Activated CD4-positive, alpha-beta T cell treated with anti-CD3 and anti-CD28 coated beads, Interleukin-2, amount 10 ng/mL, durations not matched to agents 7 days and 5 days (primary cell): ENCODE measurements around the gene B3GALT6. TPM values are rescaled to one million over a fixed set of nuclear protein-coding genes. Genes with fewer than 3 reads are reported as not detected.
"Not testable (repeated sequence)": the region's sequence is repeated elsewhere in the genome, so short reads cannot be mapped to it uniquely, and the experiment has no call there.

Experiments
- CTCF ChIA-PET: fragments of 350-600 bp; sonication (Branson Sonifier 250); formaldehyde crosslinking; loops from one replicate; lab custom pipeline; 2021; ENCODE audit warnings: antibody characterized with exemption; lab: Charles Lee
- POLR2A ChIA-PET: fragments of 350-600 bp; sonication (Branson Sonifier 250); formaldehyde crosslinking; loops from one replicate; lab custom pipeline; 2021; ENCODE audit warnings: antibody characterized with exemption; lab: Charles Lee
- DNase-seq: peaks from one replicate; pipeline ENCODE4 v3.0.0-alpha.2; 2020
- H3K27ac Mint-ChIP-seq: one replicate; pipeline ENCODE4 v1.8.0; 2021; ENCODE audit warnings: mild to moderate bottlenecking, moderate library complexity, mixed read lengths
- H3K27me3 Mint-ChIP-seq: one replicate; pipeline ENCODE4 v1.8.0; 2021; ENCODE audit warnings: mixed read lengths
- H3K36me3 Mint-ChIP-seq: one replicate; pipeline ENCODE4 v1.8.0; 2021; ENCODE audit warnings: low read depth, mixed read lengths
- H3K4me1 Mint-ChIP-seq: one replicate; pipeline ENCODE4 v1.8.0; 2021; ENCODE audit warnings: mixed read lengths
- H3K4me3 Mint-ChIP-seq: one replicate; pipeline ENCODE4 v1.8.0; 2021; ENCODE audit warnings: mild to moderate bottlenecking, moderate library complexity, mixed read lengths
- H3K9me3 Mint-ChIP-seq: one replicate; pipeline ENCODE4 v1.8.0; 2021; ENCODE audit warnings: mixed read lengths
- total RNA-seq, 2 experiments: library from RNA; stranded (reverse); gene quantifications; one replicate each; pipeline ENCODE4 v1.2.3, GENCODE V29; 2021

Gene B3GALT6
- 10 to 100 TPM; 15.8 to 19.2 TPM for total RNA-seq

- no peaks in the 10 kb centered on the region for H3K27me3 Mint-ChIP-seq
- peak within 1 kb of the TSS; percentile 92 for H3K27ac Mint-ChIP-seq
- H3K36me3 Mint-ChIP-seq: peaks cover 19% of the 10 kb centered on the region
- peaks cover 31% of the 10 kb centered on the region for H3K4me1 Mint-ChIP-seq
- ChIA-PET POLR2A (no interaction called here), CTCF (interaction anchor here (0.6 to 1.7 kb wide), 2 partner anchors 110 to 114 kb away, joined by 3 to 8 read pairs; no protein-coding TSS in a partner anchor)
- no peak for DNase-seq
- peak within 1 kb of the TSS; percentile 95 for H3K4me3 Mint-ChIP-seq
- no peaks in the 10 kb centered on the region for H3K9me3 Mint-ChIP-seq
Observed at GRCh38 chr1:1232208-1232795, at the start of gene B3GALT6. B3GALT6 (plus strand) TSS chr1:1232237; CDS start chr1:1232279, 42 bp downstream.

DNA sequence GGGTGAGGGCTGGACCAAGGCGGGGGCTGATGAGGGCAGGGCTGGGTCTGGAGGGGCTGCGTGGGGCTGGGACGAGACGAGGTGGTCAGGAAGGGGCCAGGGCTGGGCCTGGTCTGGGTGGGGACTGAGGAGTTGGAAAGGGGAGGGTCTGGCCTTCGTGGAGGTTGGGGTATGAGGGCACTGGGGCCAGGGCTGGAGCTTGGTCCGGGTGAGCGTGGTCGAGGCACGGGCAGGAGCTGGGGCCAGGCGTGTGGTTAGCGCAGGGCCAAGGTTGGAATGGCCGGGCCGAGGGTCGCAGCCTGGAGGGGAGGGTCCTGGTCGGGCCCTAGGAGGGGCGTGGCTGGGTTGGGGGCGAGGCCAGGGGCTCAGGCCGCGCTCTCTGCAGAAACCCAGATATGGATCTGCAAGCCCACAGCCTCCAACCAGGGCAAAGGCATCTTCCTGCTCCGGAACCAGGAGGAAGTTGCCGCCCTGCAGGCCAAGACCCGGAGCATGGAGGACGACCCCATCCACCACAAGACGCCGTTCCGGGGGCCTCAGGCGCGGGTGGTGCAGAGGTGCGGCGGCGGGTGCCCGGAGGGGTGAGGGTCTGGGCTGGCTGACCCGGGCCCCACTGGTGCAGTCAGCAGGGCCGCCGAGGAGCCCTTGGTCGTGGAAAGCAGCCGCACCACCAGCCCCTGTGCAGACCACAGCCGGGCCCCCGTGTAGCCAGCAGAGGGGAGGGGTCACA lies 49.4 kb upstream of the B3GALT6 start:
- DNase-seq: no peak
- H3K9me3 Mint-ChIP-seq: no peaks in the 10 kb centered on the region
- H3K4me3 Mint-ChIP-seq: no peak overlapping the region
- peaks cover 5% of the 10 kb centered on the region for H3K4me1 Mint-ChIP-seq
- H3K27me3 Mint-ChIP-seq: peaks cover 5% of the 10 kb centered on the region
- POLR2A ChIA-PET: no interaction called here
- CTCF ChIA-PET: interaction anchor here (1.1 kb wide), 1 partner anchor 28 kb away, joined by 3 read pairs; no protein-coding TSS in a partner anchor
- H3K36me3 Mint-ChIP-seq: no peaks in the 10 kb centered on the region
- H3K27ac Mint-ChIP-seq: no peak overlapping the region

- H3K27ac Mint-ChIP-seq: no peak overlapping the region
- CTCF ChIA-PET: interaction anchor here (1.1 kb wide), 1 partner anchor 29 kb away, joined by 3 read pairs; no protein-coding TSS in a partner anchor
Observed at GRCh38 chr1:1183221-1183747, 48.8 kb upstream of the B3GALT6 start.

DNA sequence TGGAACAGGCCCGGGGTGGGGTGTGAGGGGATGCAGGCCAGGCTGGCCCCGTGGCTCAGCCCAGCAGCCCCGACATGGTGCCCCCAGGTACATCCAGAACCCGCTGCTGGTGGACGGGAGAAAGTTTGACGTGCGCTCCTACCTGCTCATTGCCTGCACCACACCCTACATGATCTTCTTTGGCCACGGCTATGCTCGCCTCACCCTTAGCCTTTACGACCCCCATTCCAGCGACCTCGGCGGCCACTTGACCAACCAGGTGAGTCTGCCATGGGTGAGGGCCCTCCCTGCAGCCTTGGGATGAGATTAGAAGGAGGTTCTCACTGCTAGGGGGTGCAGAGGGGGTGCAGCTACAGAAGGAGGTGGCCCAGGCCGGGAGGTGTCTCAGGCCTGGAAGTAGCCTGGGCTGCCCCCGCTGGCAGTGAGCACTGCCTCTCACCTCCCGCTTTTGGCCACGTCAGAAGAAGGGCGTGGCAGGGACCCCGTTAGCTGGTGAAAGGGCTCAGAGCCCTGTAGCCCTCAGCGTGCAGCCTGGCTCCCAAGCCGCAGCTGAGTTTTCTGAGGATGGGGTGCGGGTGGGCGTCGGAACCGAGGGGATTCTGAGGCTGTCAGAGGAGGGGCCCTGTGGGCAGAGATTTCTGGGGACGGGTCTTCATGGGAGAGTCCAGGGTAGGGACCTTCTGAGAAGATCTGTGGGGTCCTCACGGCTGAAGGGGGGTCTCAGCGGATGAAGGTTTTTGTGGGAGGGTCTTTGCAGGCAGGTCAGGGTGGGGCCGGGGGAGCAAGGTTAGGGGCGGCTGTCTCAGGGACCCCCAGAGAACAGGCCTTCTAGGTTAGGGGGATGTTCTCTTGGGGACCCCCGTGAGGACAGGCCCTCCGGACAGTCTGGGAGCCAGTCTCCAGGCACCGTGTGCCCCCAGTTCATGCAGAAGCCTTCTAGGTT lies 47.9 kb upstream of the B3GALT6 start:
- Mint-ChIP-seq H3K36me3 (no peaks in the 10 kb centered on the region), H3K27ac (peak overlapping the region; percentile 19), H3K4me3 (no peak overlapping the region)

More at GRCh38 chr1:1183221-1183747, 48.8 kb upstream of the B3GALT6 start:
- H3K4me3 Mint-ChIP-seq: no peak overlapping the region
- no peaks in the 10 kb centered on the region for H3K9me3 Mint-ChIP-seq
- H3K4me1 Mint-ChIP-seq: peaks cover 5% of the 10 kb centered on the region
- H3K27me3 Mint-ChIP-seq: peaks cover 8% of the 10 kb centered on the region
- POLR2A ChIA-PET: no interaction called here
- no peak for DNase-seq
- H3K36me3 Mint-ChIP-seq: no peaks in the 10 kb centered on the region

GRCh38 chr1:1185101-1185765 lies 46.8 kb upstream of the B3GALT6 start:
- Mint-ChIP-seq H3K4me3 (no peak overlapping the region), H3K36me3 (no peaks in the 10 kb centered on the region), H3K27ac (no peak overlapping the region), H3K27me3 (peaks cover 17% of the 10 kb centered on the region), H3K9me3 (no peaks in the 10 kb centered on the region), H3K4me1 (peaks cover 5% of the 10 kb centered on the region)
- CTCF ChIA-PET: no interaction called here
- POLR2A ChIA-PET: no interaction called here
- no peak for DNase-seq

More for the DNA sequence above, 47.9 kb upstream of the B3GALT6 start:
- Mint-ChIP-seq H3K27me3 (peaks cover 11% of the 10 kb centered on the region), H3K4me1 (peaks cover 5% of the 10 kb centered on the region), H3K9me3 (no peaks in the 10 kb centered on the region)
- CTCF ChIA-PET: interaction anchor here (1.1 kb wide), 1 partner anchor 30 kb away, joined by 3 read pairs; no protein-coding TSS in a partner anchor
- POLR2A ChIA-PET: no interaction called here
- DNase-seq: no peak

- Mint-ChIP-seq H3K9me3 (peaks cover 5% of the 10 kb centered on the region), H3K27me3 (peaks cover 17% of the 10 kb centered on the region), H3K4me3 (no peak overlapping the region), H3K4me1 (peaks cover 2% of the 10 kb centered on the region), H3K27ac (no peak overlapping the region), H3K36me3 (no peaks in the 10 kb centered on the region)
- CTCF ChIA-PET: interaction anchor here (0.6 to 1.7 kb wide), 6 partner anchors 16 to 247 kb away, joined by 3 to 7 read pairs (median 5); no protein-coding TSS in a partner anchor
- POLR2A ChIA-PET: no interaction called here
- no peak for DNase-seq
Observed at GRCh38 chr1:1187938-1188337, 44.1 kb upstream of the B3GALT6 start.

GRCh38 chr1:1189111-1189510 lies 42.9 kb upstream of the B3GALT6 start:
- Mint-ChIP-seq H3K36me3 (no peaks in the 10 kb centered on the region), H3K9me3 (peaks cover 5% of the 10 kb centered on the region), H3K4me3 (no peak overlapping the region), H3K27ac (no peak overlapping the region), H3K4me1 (no peaks in the 10 kb centered on the region), H3K27me3 (peaks cover 17% of the 10 kb centered on the region)
- no peak for DNase-seq
- CTCF ChIA-PET: no interaction called here
- POLR2A ChIA-PET: no interaction called here

DNA sequence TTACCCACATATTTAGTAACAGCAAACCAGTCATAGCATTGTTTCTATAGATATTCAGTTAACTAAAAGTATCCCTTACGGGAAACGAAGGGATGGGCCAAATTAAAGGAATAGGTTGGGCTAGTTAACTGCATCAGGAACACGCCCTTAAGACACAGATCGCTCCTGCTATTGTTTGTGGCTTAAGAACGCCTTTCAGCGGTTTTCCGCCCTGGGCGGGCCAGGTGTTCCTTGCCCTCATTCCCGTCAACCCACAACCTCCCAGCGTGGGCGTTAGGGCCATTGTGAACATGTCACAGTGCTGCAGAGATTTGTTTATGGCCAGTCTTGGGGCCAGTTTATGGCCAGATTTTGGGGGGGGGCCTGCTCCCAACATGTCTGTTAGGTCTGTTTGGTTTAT lies 40.3 kb upstream of the B3GALT6 start:
- Mint-ChIP-seq H3K27me3 (peaks cover 17% of the 10 kb centered on the region), H3K4me1 (no peaks in the 10 kb centered on the region), H3K36me3 (no peaks in the 10 kb centered on the region), H3K9me3 (peaks cover 10% of the 10 kb centered on the region), H3K27ac (no peak overlapping the region), H3K4me3 (no peak overlapping the region)
- DNase-seq: no peak
- CTCF ChIA-PET: interaction anchor here (1.1 kb wide), 1 partner anchor 10 kb away, joined by 4 read pairs; no protein-coding TSS in a partner anchor
- POLR2A ChIA-PET: no interaction called here

DNA sequence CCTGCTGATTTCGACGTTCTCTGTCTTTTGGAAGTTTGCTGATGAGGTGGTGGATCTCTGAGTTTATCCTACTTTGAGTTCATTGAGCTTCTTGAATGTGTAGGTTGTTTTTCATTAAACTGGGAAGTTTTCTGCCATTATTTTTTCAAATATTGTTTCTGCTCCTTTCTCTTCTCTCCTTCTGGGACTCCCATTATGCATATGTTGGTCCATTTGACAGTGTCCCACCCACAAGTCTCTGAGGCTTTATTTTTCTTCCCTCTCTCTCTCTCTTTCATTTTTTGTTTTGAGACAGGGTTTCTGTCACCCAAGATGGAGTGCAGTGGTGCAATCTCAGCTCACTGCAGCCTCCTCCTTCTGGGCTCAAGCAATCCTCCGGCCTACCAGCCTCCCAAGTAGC lies 37.3 kb upstream of the B3GALT6 start:
- H3K9me3 Mint-ChIP-seq: peaks cover 10% of the 10 kb centered on the region
- H3K27me3 Mint-ChIP-seq: peaks cover 7% of the 10 kb centered on the region
- no peak overlapping the region for H3K27ac Mint-ChIP-seq
- DNase-seq: no peak
- no peaks in the 10 kb centered on the region for H3K36me3 Mint-ChIP-seq
- peaks cover 3% of the 10 kb centered on the region for H3K4me1 Mint-ChIP-seq
- CTCF ChIA-PET: interaction anchor here (1.0 kb wide), 1 partner anchor 13 kb away, joined by 3 read pairs; no protein-coding TSS in a partner anchor
- no peak overlapping the region for H3K4me3 Mint-ChIP-seq
- POLR2A ChIA-PET: no interaction called here

- H3K36me3 Mint-ChIP-seq, DNase-seq, POLR2A ChIA-PET, H3K27ac Mint-ChIP-seq, H3K27me3 Mint-ChIP-seq, H3K4me3 Mint-ChIP-seq, H3K4me1 Mint-ChIP-seq: not testable (repeated sequence)
- CTCF ChIA-PET: interaction anchor here (1.3 kb wide), 1 partner anchor 92 kb away, joined by 4 read pairs; no protein-coding TSS in a partner anchor
- H3K9me3 Mint-ChIP-seq: peaks cover 10% of the 10 kb centered on the region
Observed at GRCh38 chr1:1195726-1196125, 36.3 kb upstream of the B3GALT6 start.

DNA sequence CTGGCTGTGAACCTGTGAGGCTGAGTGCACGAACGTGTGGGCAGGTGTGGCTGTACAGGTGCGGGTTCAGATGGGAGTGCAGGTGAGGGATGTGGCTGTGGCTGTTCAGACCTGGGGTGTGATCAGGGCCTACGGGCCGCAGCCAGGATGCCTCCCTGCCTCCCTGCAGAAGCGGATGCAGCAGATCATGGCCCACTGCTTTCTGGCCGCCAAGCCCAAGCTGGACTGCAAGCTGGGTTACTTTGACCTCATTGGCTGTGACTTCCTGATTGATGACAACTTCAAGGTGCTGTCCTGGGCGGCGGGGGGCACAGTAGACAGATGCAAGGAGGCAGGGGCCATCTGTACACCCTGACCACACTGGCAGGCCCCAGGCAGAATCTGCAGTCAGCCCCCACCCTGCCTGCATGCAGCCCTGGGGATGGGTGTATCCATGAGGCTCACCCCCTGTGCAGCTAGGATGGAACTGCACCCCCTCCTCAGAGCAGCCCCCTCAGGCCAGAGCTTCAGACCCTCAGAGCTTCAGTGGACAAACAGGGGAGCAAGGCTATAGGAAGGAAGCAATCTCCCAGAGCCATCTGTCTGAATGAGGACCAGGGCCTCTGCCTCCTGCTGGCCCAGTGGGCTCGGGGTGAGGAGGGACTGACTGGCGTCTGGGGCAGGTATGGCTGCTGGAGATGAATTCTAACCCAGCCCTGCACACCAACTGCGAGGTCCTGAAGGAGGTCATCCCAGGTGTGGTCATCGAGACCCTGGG lies 35.4 kb upstream of the B3GALT6 start:
- Mint-ChIP-seq H3K27me3 (peaks cover 5% of the 10 kb centered on the region), H3K4me3 (no peak overlapping the region), H3K27ac (no peak overlapping the region), H3K36me3 (no peaks in the 10 kb centered on the region), H3K9me3 (peaks cover 10% of the 10 kb centered on the region), H3K4me1 (peaks cover 9% of the 10 kb centered on the region)
- ChIA-PET CTCF (interaction anchor here (1.2 to 1.3 kb wide), 2 partner anchors 9 to 93 kb away, joined by 4 to 6 read pairs; no protein-coding TSS in a partner anchor), POLR2A (no interaction called here)
- no peak for DNase-seq
